Thyroid gland (tissue), 4 donors: ENCODE measurements around the gene MORC2.

Source experiments
- POLR2A ChIP-seq, 2 donors: fragments of 450-650 bp; IDR thresholded peaks; one replicate each; pipeline ENCODE4 v1.6.1; 2017; ENCODE audit warnings: antibody characterized with exemption in 2 of 2, mild to moderate bottlenecking in 2 of 2, moderate library complexity in 1 of 2
- TF ChIP-seq, protein P1 (sequence below), 6 experiments: fragments of 200-600 bp in 3 of 6; fragments of 450-650 bp in 3 of 6; sonication (generic) in 3 of 6; IDR thresholded peaks; one replicate each; pipeline ENCODE4 v1.5.1; 2016 to 2019; ENCODE audit warnings: antibody characterized with exemption in 6 of 6, mild to moderate bottlenecking in 2 of 6, inconsistent platforms in 1 of 6, moderate library complexity in 1 of 6

DNA sequence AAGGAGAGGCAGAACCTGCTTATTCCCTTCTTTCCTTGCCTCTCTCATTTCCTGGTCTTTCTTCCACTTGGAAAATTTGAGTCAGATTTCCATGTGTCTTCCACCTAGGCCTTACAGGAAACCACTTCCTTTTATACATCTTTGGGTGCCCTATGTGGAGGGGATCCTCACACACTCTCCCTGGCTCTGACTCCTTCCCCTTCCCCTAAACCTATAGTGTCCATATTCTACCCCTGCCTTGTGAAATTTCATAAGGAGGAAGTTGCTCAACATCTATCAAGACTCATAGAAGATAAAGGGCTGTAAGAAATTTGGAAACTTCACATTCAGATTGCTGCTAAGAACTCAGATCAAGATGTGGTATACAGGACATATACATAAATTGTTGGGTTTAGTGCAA lies 20.9 kb upstream of the MORC2 start:
- TF ChIP-seq, protein P1, sequence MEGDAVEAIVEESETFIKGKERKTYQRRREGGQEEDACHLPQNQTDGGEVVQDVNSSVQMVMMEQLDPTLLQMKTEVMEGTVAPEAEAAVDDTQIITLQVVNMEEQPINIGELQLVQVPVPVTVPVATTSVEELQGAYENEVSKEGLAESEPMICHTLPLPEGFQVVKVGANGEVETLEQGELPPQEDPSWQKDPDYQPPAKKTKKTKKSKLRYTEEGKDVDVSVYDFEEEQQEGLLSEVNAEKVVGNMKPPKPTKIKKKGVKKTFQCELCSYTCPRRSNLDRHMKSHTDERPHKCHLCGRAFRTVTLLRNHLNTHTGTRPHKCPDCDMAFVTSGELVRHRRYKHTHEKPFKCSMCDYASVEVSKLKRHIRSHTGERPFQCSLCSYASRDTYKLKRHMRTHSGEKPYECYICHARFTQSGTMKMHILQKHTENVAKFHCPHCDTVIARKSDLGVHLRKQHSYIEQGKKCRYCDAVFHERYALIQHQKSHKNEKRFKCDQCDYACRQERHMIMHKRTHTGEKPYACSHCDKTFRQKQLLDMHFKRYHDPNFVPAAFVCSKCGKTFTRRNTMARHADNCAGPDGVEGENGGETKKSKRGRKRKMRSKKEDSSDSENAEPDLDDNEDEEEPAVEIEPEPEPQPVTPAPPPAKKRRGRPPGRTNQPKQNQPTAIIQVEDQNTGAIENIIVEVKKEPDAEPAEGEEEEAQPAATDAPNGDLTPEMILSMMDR (IDR thresholded peaks at IDR 0.05): no peak
- TF ChIP-seq POLR2A (IDR thresholded peaks at IDR 0.05): no peak
